ENCODE measurements around the gene NLRC3.

GRCh38 chr16:3580686-3581085, 3.5 kb upstream of the NLRC3 start:
- TF ChIP-seq CTCF (tag by site-specific recombination; IDR thresholded peaks at IDR 0.05) (no peak), TCF7L2 (IDR thresholded peaks at IDR 0.05; ENCODE audit: borderline replicate concordance, low read depth, low read length) (no peak), ZNF654 (tag by site-specific recombination; IDR thresholded peaks at IDR 0.05; ENCODE audit: low read depth) (no peak), ZSCAN4 (tag by site-specific recombination; IDR thresholded peaks at IDR 0.05) (no peak), ZNF280D (tag by site-specific recombination; IDR thresholded peaks at IDR 0.05) (no peak), ZNF549 (tag by site-specific recombination; IDR thresholded peaks at IDR 0.05) (no peak), OSR2 (tag by site-specific recombination; IDR thresholded peaks at IDR 0.05) (no peak), ZNF10 (tag by site-specific recombination; IDR thresholded peaks at IDR 0.05) (no peak), ZNF354C (tag by site-specific recombination; IDR thresholded peaks at IDR 0.05; ENCODE audit: borderline replicate concordance, low read depth) (no peak), ZBTB17 (tag by site-specific recombination; IDR thresholded peaks at IDR 0.05) (no peak)
